ENCODE results near the gene TAS2R40. TPM values are rescaled to one million over a fixed set of nuclear protein-coding genes. Genes with fewer than 3 reads are reported as not detected.

The TAS2R40 gene
- total and polyA plus RNA-seq, 2 donors (not counting 3 experiments of a cell fraction or from before 2014, with no cell fraction given), result not detected

GRCh38 chr7:143237366-143237765, 15.5 kb downstream of the TAS2R40 start:
- BruUV-seq (replicated peaks), result no TSS peak
- H3K36me3 ChIP-seq (ENCODE audit: control insufficient read depth in 2 of 2, extremely low read depth in 1 of 2, insufficient read depth in 2 of 2, low read length in 2 of 2), result no peaks in the 10 kb centered on the region
- no peak overlapping the region for H3K9ac ChIP-seq (replicated peaks; ENCODE audit: extremely low read depth, insufficient read depth, low read length)
- H3K4me1 ChIP-seq (ENCODE audit: control insufficient read depth, extremely low read depth, insufficient read depth, low read length), result peaks cover 2% of the 10 kb centered on the region
- no peak overlapping the region for H3K27ac ChIP-seq (ENCODE audit: insufficient read depth, low read depth, low read length)
- no peak for TF ChIP-seq MAX (IDR thresholded peaks at IDR 0.05; ENCODE audit: insufficient read depth, insufficient read length)
- no peak for TF ChIP-seq EZH2 (IDR thresholded peaks at IDR 0.05; ENCODE audit: borderline replicate concordance, low read depth, low read length, severe bottlenecking)
- no peak for TF ChIP-seq FOS (IDR thresholded peaks at IDR 0.05; ENCODE audit: borderline replicate concordance, insufficient read depth, low read length)
- TF ChIP-seq POLR2A (IDR thresholded peaks at IDR 0.05; ENCODE audit: low read depth, low read length), result no peak
- TF ChIP-seq GATA2 (IDR thresholded peaks at IDR 0.05; ENCODE audit: insufficient read depth, insufficient read length, low read depth, low read length), result no peak
- TF ChIP-seq CTCF (IDR thresholded peaks at IDR 0.05; ENCODE audit: extremely low read depth in 1 of 2, insufficient read depth in 1 of 2, low read depth in 1 of 2, low read length in 2 of 2), result no peak
- no peak for TF ChIP-seq MYC (IDR thresholded peaks at IDR 0.05; ENCODE audit: low read depth, low read length)
- TF ChIP-seq JUN (IDR thresholded peaks at IDR 0.05; ENCODE audit: borderline replicate concordance, insufficient read depth, insufficient read length, low read depth), result no peak
- ChIA-PET POLR2A (no interaction called here), CTCF (no interaction called here)
- H3K9me3 ChIP-seq (replicated peaks; ENCODE audit: control insufficient read depth, insufficient read depth, low read length), result no peaks in the 10 kb centered on the region
- H2AFZ ChIP-seq (ENCODE audit: low read depth, low read length), result no peak overlapping the region
- H3K4me3 ChIP-seq (replicated peaks in 1 of 3; ENCODE audit: insufficient read depth in 1 of 3, low read depth in 1 of 3, low read length in 3 of 3), result no peak overlapping the region
- DNase-seq (ENCODE audit: low read depth, low spot score) (no peak), FAIRE-seq (no peak)
- no peaks in the 10 kb centered on the region for H3K9me1 ChIP-seq (replicated peaks; ENCODE audit: control insufficient read depth, extremely low read depth, insufficient read depth, low read length)
- H3K4me2 ChIP-seq (ENCODE audit: insufficient read depth, low read length), result no peak overlapping the region
- peaks cover 4 to 16% of the 10 kb centered on the region in 2 experiments for H3K27me3 ChIP-seq (ENCODE audit: control insufficient read depth in 2 of 2, insufficient read depth in 2 of 2, low read length in 2 of 2)
- intact Hi-C loops (cut with micrococcal nuclease), result no loop called here
- dilution Hi-C loops (cut with MboI; ENCODE audit: extremely low pct_ligation_motif_present, low sequenced_read_pairs), result no loop called here
- no peaks in the 10 kb centered on the region for H4K20me1 ChIP-seq (replicated peaks; ENCODE audit: control insufficient read depth, extremely low read depth, insufficient read depth, low read length)
- no peaks in the 10 kb centered on the region for H3K79me2 ChIP-seq (ENCODE audit: control insufficient read depth, insufficient read depth, low read length)

Data from endothelial cell of umbilical vein (primary cell).